Endodermal cell (in vitro differentiated cells): ENCODE measurements around the gene DTNBP1. TPM values are rescaled to one million over a fixed set of nuclear protein-coding genes. Genes with fewer than 3 reads are reported as not detected.

ENCODE experiments used
- DNase-seq: peaks from one replicate; pipeline ENCODE4 v3.0.0-alpha.2; 2017
- H3K27ac ChIP-seq: 2 replicates; pipeline ENCODE4 v1.5.1; 2013; ENCODE audit warnings: mild to moderate bottlenecking, low read depth, low read length, moderate library complexity
- H3K27me3 ChIP-seq: 2 replicates; pipeline ENCODE4 v1.6.1; 2013; ENCODE audit warnings: mild to moderate bottlenecking, low read length, moderate library complexity; ENCODE audit not compliant: insufficient read depth, control insufficient read depth, poor library complexity, severe bottlenecking
- H3K36me3 ChIP-seq: 2 replicates; pipeline ENCODE4 v1.7.0; 2013; ENCODE audit warnings: mild to moderate bottlenecking, low read length, moderate library complexity; ENCODE audit not compliant: control insufficient read depth, insufficient read depth
- H3K4me1 ChIP-seq: one replicate; pipeline ENCODE4 v1.7.0; 2013; ENCODE audit warnings: low read length; ENCODE audit not compliant: control insufficient read depth, insufficient read depth
- H3K4me3 ChIP-seq: 2 replicates; pipeline ENCODE4 v1.5.1; 2013; ENCODE audit warnings: mild to moderate bottlenecking, low read length, moderate library complexity
- H3K9ac ChIP-seq: 2 replicates; pipeline ENCODE4 v1.6.1; 2013; ENCODE audit warnings: mild to moderate bottlenecking, low read length, moderate library complexity; ENCODE audit not compliant: poor library complexity, severe bottlenecking; ENCODE audit errors: extremely low read depth
- H3K9me3 ChIP-seq: 2 replicates; pipeline ENCODE4 v1.6.1; 2013; ENCODE audit warnings: mild to moderate bottlenecking, low read length, moderate library complexity; ENCODE audit not compliant: control insufficient read depth
- H3K27ac Mint-ChIP-seq: 2 replicates; pipeline ENCODE4 v1.8.0; 2020; ENCODE audit warnings: mixed read lengths
- H3K27me3 Mint-ChIP-seq: 2 replicates; pipeline ENCODE4 v1.8.0; 2021; ENCODE audit warnings: mild to moderate bottlenecking, mixed read lengths; ENCODE audit not compliant: insufficient read depth
- H3K36me3 Mint-ChIP-seq: 2 replicates; pipeline ENCODE4 v1.8.0; 2020; ENCODE audit warnings: low read depth, mixed read lengths
- H3K4me1 Mint-ChIP-seq: 2 replicates; pipeline ENCODE4 v1.8.0; 2020; ENCODE audit warnings: mixed read lengths
- H3K4me3 Mint-ChIP-seq: 2 replicates; pipeline ENCODE4 v1.8.0; 2020; ENCODE audit warnings: mild to moderate bottlenecking, moderate library complexity, mixed read lengths
- H3K9me3 Mint-ChIP-seq: 2 replicates; pipeline ENCODE4 v1.8.0; 2020; ENCODE audit warnings: mild to moderate bottlenecking, mixed read lengths
- CTCF ChIP-seq: fragments of 200-600 bp; sonication (generic); conservative IDR thresholded peaks from 2 replicates; pipeline ENCODE4 v1.5.0; 2021; ENCODE audit warnings: antibody characterized with exemption, mild to moderate bottlenecking
- WGBS, 2 experiments: methylation state at CpG; one replicate each; pipeline versions ENCODE4 v1.1.5 to v1.1.7; 2013; ENCODE audit warnings: missing lambda C conversion rate in 2 of 2, mixed read lengths in 1 of 2; ENCODE audit not compliant: insufficient coverage in 1 of 2, insufficient read length in 1 of 2; 5-methylcytosine and 5-hydroxymethylcytosine counted together
- total RNA-seq, 2 donors: library from RNA; stranded (reverse); fragmentation: NEBNext Ultra II Directional in 1 of 2; extraction: Animal tissue kit (Norgen Biotek cat#: 25700) in 1 of 2; gene quantifications; 2 replicates in 1 of 2; 3 replicates in 1 of 2; pipeline ENCODE4 v1.2.1, GENCODE V29; 2021

DTNBP1 gene
- total RNA-seq, 2 donors from 2014 or later = 14.1 to 31.4 TPM

- H3K4me1 Mint-ChIP-seq = peaks cover 39% of the 10 kb centered on the region
- no peaks in the 10 kb centered on the region for H3K27me3 ChIP-seq
- H3K9me3 Mint-ChIP-seq = no peaks in the 10 kb centered on the region
- no peaks in the 10 kb centered on the region for H3K9me3 ChIP-seq
- WGBS, 2 experiments = 87 to 99% methylated on average over 11 to 14 of the region's 14 CpGs
- H3K36me3 ChIP-seq = peaks cover 53% of the 10 kb centered on the region
- peak; percentile 47 for DNase-seq
- H3K4me3 Mint-ChIP-seq = no peak overlapping the region
- H3K4me1 ChIP-seq = peaks cover 18% of the 10 kb centered on the region
- H3K27ac ChIP-seq = no peak overlapping the region
- H3K4me3 ChIP-seq = no peak overlapping the region
- no peak overlapping the region for H3K27ac Mint-ChIP-seq
- TF ChIP-seq CTCF = no peak
- H3K9ac ChIP-seq = no peak overlapping the region
- H3K36me3 Mint-ChIP-seq = peaks cover 32% of the 10 kb centered on the region
- H3K27me3 Mint-ChIP-seq = no peaks in the 10 kb centered on the region
Observed at GRCh38 chr6:15489261-15489962, 173.4 kb downstream of the DTNBP1 start.

- Mint-ChIP-seq H3K27ac (no peak overlapping the region), H3K27me3 (no peaks in the 10 kb centered on the region), H3K4me1 (peaks cover 29% of the 10 kb centered on the region), H3K9me3 (no peaks in the 10 kb centered on the region), H3K36me3 (peaks cover 31% of the 10 kb centered on the region), H3K4me3 (no peak overlapping the region)
- peak; percentile 44 for DNase-seq
- H3K4me1 ChIP-seq = peaks cover 6% of the 10 kb centered on the region
- no peak overlapping the region for H3K4me3 ChIP-seq
- H3K27ac ChIP-seq = no peak overlapping the region
- peaks cover 50% of the 10 kb centered on the region for H3K36me3 ChIP-seq
- TF ChIP-seq CTCF = no peak
- no peaks in the 10 kb centered on the region for H3K9me3 ChIP-seq
- 95 to 96% methylated on average over 6 to 13 of the region's 13 CpGs for WGBS, 2 experiments
- H3K27me3 ChIP-seq = no peaks in the 10 kb centered on the region
- no peak overlapping the region for H3K9ac ChIP-seq
Observed at GRCh38 chr6:15487262-15487661, 175.6 kb downstream of the DTNBP1 start.

GRCh38 chr6:15485936-15486335, 176.9 kb downstream of the DTNBP1 start:
- H3K9me3 ChIP-seq = no peaks in the 10 kb centered on the region
- H3K36me3 ChIP-seq = peaks cover 43% of the 10 kb centered on the region
- WGBS, 2 experiments = 85 to 100% methylated on average over 1 to 2 of the region's 2 CpGs
- H3K27ac ChIP-seq = no peak overlapping the region
- no peak overlapping the region for H3K9ac ChIP-seq
- H3K4me1 Mint-ChIP-seq = peaks cover 28% of the 10 kb centered on the region
- DNase-seq = peak; percentile 33
- no peaks in the 10 kb centered on the region for H3K27me3 ChIP-seq
- H3K27me3 Mint-ChIP-seq = no peaks in the 10 kb centered on the region
- no peak overlapping the region for H3K27ac Mint-ChIP-seq
- TF ChIP-seq CTCF = no peak
- H3K9me3 Mint-ChIP-seq = no peaks in the 10 kb centered on the region
- H3K36me3 Mint-ChIP-seq = peaks cover 24% of the 10 kb centered on the region
- no peaks in the 10 kb centered on the region for H3K4me1 ChIP-seq
- H3K4me3 Mint-ChIP-seq = no peak overlapping the region
- no peak overlapping the region for H3K4me3 ChIP-seq
